K562 (cell line): ENCODE measurements around the gene THAP11. TPM values are rescaled to one million over a fixed set of nuclear protein-coding genes. Genes with fewer than 3 reads are reported as not detected.
A peak's percentile ranks its signal among the peaks of the same experiment; 100 is the strongest.

ENCODE experiments used
- ATF6 ChIP-seq: sonication (generic); formaldehyde crosslinking; IDR thresholded peaks from 2 replicates; pipeline ENCODE4 v1.4.0; 2020; ENCODE audit warnings: mild to moderate bottlenecking, missing genetic modification reagents
- CHCHD3 ChIP-seq: fragments of 250-450 bp; sonication (Bioruptor Pico); IDR thresholded peaks from 2 replicates; pipeline ENCODE4 v2.1.2; 2022; ENCODE audit warnings: mild to moderate bottlenecking
- CREBBP ChIP-seq: IDR thresholded peaks from one replicate; pipeline ENCODE4 v1.6.1; 2012; ENCODE audit warnings: low read depth, mild to moderate bottlenecking, control low read depth, inconsistent platforms, low read length
- ELF1 ChIP-seq: fragments of 200-800 bp; sonication (Bioruptor generic); IDR thresholded peaks from 2 replicates; pipeline ENCODE4 v1.6.1; 2016; ENCODE audit warnings: missing genetic modification characterization, missing compliant biosample characterization
- HDAC2 ChIP-seq: fragments of 450-650 bp; IDR thresholded peaks from 2 replicates; pipeline ENCODE4 v1.6.1; 2016; ENCODE audit warnings: mild to moderate bottlenecking
- MBD2 ChIP-seq: sonication (generic); IDR thresholded peaks from 2 replicates; pipeline ENCODE4 v1.6.1; 2016; ENCODE audit warnings: low read depth, borderline replicate concordance
- NCOA4 ChIP-seq: fragments of 450-650 bp; IDR thresholded peaks from 2 replicates; pipeline ENCODE4 v1.6.1; 2018; ENCODE audit warnings: mild to moderate bottlenecking; ENCODE audit not compliant: partially characterized antibody
- NCOA6 ChIP-seq: fragments of 450-650 bp; IDR thresholded peaks from 2 replicates; pipeline ENCODE4 v1.6.1; 2017; ENCODE audit warnings: mild to moderate bottlenecking
- NR3C1 ChIP-seq: sonication (generic); formaldehyde crosslinking; IDR thresholded peaks from 2 replicates; pipeline ENCODE4 v1.8.1; 2022; ENCODE audit warnings: missing genetic modification reagents
- PCBP1 ChIP-seq: fragments of 200-400 bp; formaldehyde crosslinking; IDR thresholded peaks from 2 replicates; pipeline ENCODE4 v1.6.1; 2018; ENCODE audit warnings: mild to moderate bottlenecking, low read depth, low read length; ENCODE audit not compliant: poor library complexity, severe bottlenecking
- POLR2H ChIP-seq: IDR thresholded peaks from 2 replicates; pipeline ENCODE4 v1.6.1; 2016; ENCODE audit warnings: missing genetic modification characterization, low read depth, mild to moderate bottlenecking, control low read depth, missing compliant biosample characterization, moderate library complexity
- RBM14 ChIP-seq: fragments of 200-400 bp; formaldehyde crosslinking; IDR thresholded peaks from 2 replicates; pipeline ENCODE4 v1.6.1; 2018; ENCODE audit warnings: low read depth, mild to moderate bottlenecking, low read length, moderate library complexity, borderline replicate concordance; ENCODE audit not compliant: insufficient read depth
- SRSF7 ChIP-seq: fragments of 200-400 bp; formaldehyde crosslinking; optimal IDR thresholded peaks from 2 replicates; pipeline ENCODE3; 2017; ENCODE audit warnings: mild to moderate bottlenecking, low read depth, low read length
- TBP ChIP-seq: optimal IDR thresholded peaks from 2 replicates; pipeline ENCODE3; 2011; ENCODE audit warnings: low read depth, low read length, improper control_type of control experiment
- ZBTB2 ChIP-seq: fragments of 450-650 bp; IDR thresholded peaks from 2 replicates; pipeline ENCODE4 v1.6.1; 2016; ENCODE audit warnings: antibody characterized with exemption
- ZNF253 ChIP-seq: fragments of 250-450 bp; sonication (Bioruptor Pico); conservative IDR thresholded peaks from 2 replicates; pipeline ENCODE4 v1.6.1; 2021; ENCODE audit warnings: mild to moderate bottlenecking
- ZNF592 ChIP-seq: fragments of 450-650 bp; IDR thresholded peaks from 2 replicates; pipeline ENCODE4 v1.6.1; 2017; ENCODE audit warnings: antibody characterized with exemption, mild to moderate bottlenecking
- ZNF717 ChIP-seq: fragments of 250-450 bp; sonication (Bioruptor Pico); IDR thresholded peaks from 2 replicates; pipeline ENCODE4 v1.5.0; 2021
- ZNF740 ChIP-seq, 3 experiments: fragments of 200-800 bp in 1 of 3; sonication (Bioruptor generic) in 1 of 3; sonication (generic) in 1 of 3; formaldehyde crosslinking in 1 of 3; IDR thresholded peaks; 2 replicates each; pipeline versions ENCODE4 v1.6.1 to v1.8.0; 2016 to 2022; ENCODE audit warnings: mild to moderate bottlenecking in 2 of 3, missing compliant biosample characterization in 2 of 3, missing genetic modification characterization in 2 of 3, missing genetic modification reagents in 1 of 3
- polyA plus RNA-seq, 8 experiments: library from polyadenylated mRNA; depleted of rRNA in 4 of 8; stranded (reverse) in 5 of 8; unstranded in 3 of 8; fragments of >200 nt; fragmentation: Nextera tagmentation in 2 of 8; fragmentation: Illumina TruSeq in 1 of 8; extraction: Ambion mirVana in 2 of 8; extraction: Trizol in 1 of 8; gene quantifications; 2 replicates each; pipeline versions ENCODE4 v1.2.1 to v1.2.3, GENCODE V29; 2011 to 2014; ENCODE audit warnings: inconsistent platforms in 1 of 8, missing spikeins in 1 of 8
- total RNA-seq, 7 experiments: library from RNA; depleted of rRNA in 6 of 7; stranded (reverse); fragments of >200 nt in 6 of 7; fragmentation: Illumina TruSeq in 2 of 7; extraction: Trizol in 2 of 7; gene quantifications; 2 replicates each; pipeline versions ENCODE4 v1.2.1 to v1.2.3, GENCODE V29; 2011 to 2021; ENCODE audit warnings: low replicate concordance in 1 of 7

The THAP11 gene
- total and polyA plus RNA-seq, 9 of the 15 experiments (the other 6 are each of a cell fraction or from before 2014, with no cell fraction given) = 2.4 to 31.6 (median 21.4) TPM

DNA sequence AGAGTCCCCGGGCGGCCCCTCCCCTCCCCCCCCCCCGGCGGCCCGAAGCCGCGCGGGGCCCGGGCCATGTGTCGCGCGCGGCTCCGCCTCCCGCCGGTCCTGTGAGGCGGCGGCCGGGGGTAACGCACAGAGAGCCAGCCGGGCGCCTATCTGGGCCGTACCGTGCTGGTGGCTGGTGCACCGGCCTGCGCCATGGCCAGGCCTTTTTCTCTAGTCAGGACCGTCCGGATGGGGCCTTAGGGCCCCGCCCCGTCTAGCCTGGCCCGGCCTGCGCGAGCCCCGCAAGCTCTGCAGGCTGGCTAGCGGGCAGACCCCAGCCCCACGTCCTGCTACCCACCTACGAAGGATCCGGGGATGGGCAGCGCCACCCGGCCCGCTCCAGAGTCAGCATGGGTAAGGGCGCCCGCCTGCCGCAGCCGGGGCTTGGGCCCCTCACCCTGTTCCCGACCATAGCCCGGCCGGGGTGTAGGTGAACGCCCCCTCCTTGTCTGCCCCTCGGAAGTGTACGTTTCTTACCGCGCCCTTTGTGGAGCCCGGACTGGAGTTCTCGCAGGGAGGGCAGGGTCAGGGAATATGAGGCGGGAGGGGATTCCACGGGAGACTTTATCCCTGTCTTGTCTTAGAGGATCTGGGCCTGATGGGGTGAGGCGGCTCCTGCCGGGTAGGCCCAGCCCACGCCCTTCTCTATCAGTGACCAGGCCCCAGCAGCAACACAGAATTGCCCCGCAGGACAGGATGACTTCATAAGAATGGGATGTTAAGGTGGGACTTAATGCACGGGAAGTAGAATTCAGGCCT lies 5.1 kb downstream of the THAP11 start, which contains the start of gene CENPT (continued):
- TF ChIP-seq ZBTB2 = no peak
- TF ChIP-seq ZNF740 (CRISPR knock-in tag; IDR thresholded peaks at IDR 0.05) = no peak
- TF ChIP-seq ZNF740 (tag; IDR thresholded peaks at IDR 0.05) = peak in 1 of 2 experiments; percentile 53; a peak in 2 of 4 replicates
- TF ChIP-seq CHCHD3 (CRISPR knock-in tag) = no peak
- TF ChIP-seq TBP = no peak
- no peak for TF ChIP-seq CREBBP
- no peak for TF ChIP-seq ZNF717 (CRISPR knock-in tag)
- TF ChIP-seq SRSF7 = no peak
- no peak for TF ChIP-seq RBM14
- 0 out of 2 replicates have a peak, but pooled peaks have one; percentile 27 for TF ChIP-seq HDAC2
- TF ChIP-seq NR3C1 (CRISPR knock-in tag) = peak; percentile 80; the same call in 1 of the 2 replicates
- TF ChIP-seq MBD2 = no peak
- no peak for TF ChIP-seq ZNF253 (CRISPR knock-in tag)
- TF ChIP-seq ZNF592 = no peak
- TF ChIP-seq NCOA4 = no peak
- no peak for TF ChIP-seq POLR2H (tag)
- peak; percentile 51 for TF ChIP-seq PCBP1
- no peak for TF ChIP-seq ELF1 (tag)
- TF ChIP-seq ATF6 = no peak; the same call in 1 of the 2 replicates
- TF ChIP-seq NCOA6 = no peak
